GM23338 (cell line): ENCODE measurements around the gene MORN2. TPM values are rescaled to one million over a fixed set of nuclear protein-coding genes. Genes with fewer than 3 reads are reported as not detected.
"Not testable (repeated sequence)": the region's sequence is repeated elsewhere in the genome, so short reads cannot be mapped to it uniquely, and the experiment has no call there.

Experiments used
- ATAC-seq: fragments of 200-7000 bp; cut with Tn5 transposase; 3 replicates; pipeline ENCODE4 v1.9.1; 2020
- DNase-seq: peaks from one replicate; pipeline ENCODE4 v3.0.0-alpha.2; 2015; ENCODE audit warnings: low spot score
- H2AFZ ChIP-seq: fragments of 200-600 bp; sonication (generic); 2 replicates; pipeline ENCODE4 v1.8.0; 2016; ENCODE audit warnings: antibody characterized with exemption, mild to moderate bottlenecking, moderate library complexity
- H3F3A ChIP-seq: fragments of 200-600 bp; sonication (generic); replicated peaks from 2 replicates; pipeline ENCODE4 v1.8.0; 2017; ENCODE audit warnings: antibody characterized with exemption, mixed run types, low read depth
- H3K27ac ChIP-seq: fragments of 200-600 bp; sonication (generic); 2 replicates; pipeline ENCODE4 v1.6.1; 2016; ENCODE audit warnings: low read depth
- H3K27me3 ChIP-seq: fragments of 200-600 bp; sonication (generic); 2 replicates; pipeline ENCODE4 v1.8.0; 2016; ENCODE audit warnings: mild to moderate bottlenecking, mixed run types, moderate library complexity; ENCODE audit not compliant: insufficient read depth
- H3K36me3 ChIP-seq: fragments of 200-600 bp; sonication (generic); 2 replicates; pipeline ENCODE4 v1.8.0; 2016; ENCODE audit warnings: mild to moderate bottlenecking; ENCODE audit not compliant: insufficient read depth
- H3K4me1 ChIP-seq: fragments of 200-600 bp; sonication (generic); 2 replicates; pipeline ENCODE4 v1.8.0; 2016; ENCODE audit warnings: mild to moderate bottlenecking, moderate library complexity; ENCODE audit not compliant: insufficient read depth
- H3K4me2 ChIP-seq: fragments of 200-600 bp; sonication (generic); 2 replicates; pipeline ENCODE4 v1.7.1; 2017; ENCODE audit warnings: mixed run types
- H3K4me3 ChIP-seq: fragments of 200-600 bp; sonication (generic); 2 replicates; pipeline ENCODE4 v1.6.1; 2016; ENCODE audit warnings: mixed run types
- H3K79me2 ChIP-seq: fragments of 200-600 bp; sonication (generic); replicated peaks from 2 replicates; pipeline ENCODE4 v1.8.0; 2017; ENCODE audit warnings: mild to moderate bottlenecking; ENCODE audit not compliant: insufficient read depth
- H3K9me2 ChIP-seq: fragments of 200-600 bp; sonication (generic); 2 replicates; pipeline ENCODE4 v1.8.0; 2017; ENCODE audit not compliant: insufficient read depth
- H4K20me1 ChIP-seq: fragments of 200-600 bp; sonication (generic); replicated peaks from 2 replicates; pipeline ENCODE4 v1.8.0; 2017; ENCODE audit warnings: mild to moderate bottlenecking; ENCODE audit not compliant: insufficient read depth
- H3K27ac Mint-ChIP-seq: 2 replicates; pipeline ENCODE4 v1.8.0; 2020; ENCODE audit warnings: inconsistent platforms, mild to moderate bottlenecking, moderate library complexity, mixed read lengths
- H3K27me3 Mint-ChIP-seq: 3 replicates; pipeline ENCODE4 v1.8.0; 2022; ENCODE audit warnings: low read depth, mild to moderate bottlenecking, moderate library complexity, mixed read lengths, inconsistent platforms; ENCODE audit not compliant: insufficient read depth, poor library complexity
- H3K36me3 Mint-ChIP-seq: 3 replicates; pipeline ENCODE4 v1.8.0; 2021; ENCODE audit warnings: low read depth, mild to moderate bottlenecking, inconsistent platforms, moderate library complexity, mixed read lengths
- H3K4me1 Mint-ChIP-seq: 3 replicates; pipeline ENCODE4 v1.8.0; 2020; ENCODE audit warnings: mild to moderate bottlenecking, inconsistent platforms, mixed read lengths
- H3K4me3 Mint-ChIP-seq: 3 replicates; pipeline ENCODE4 v1.8.0; 2021; ENCODE audit warnings: moderate library complexity, mild to moderate bottlenecking, inconsistent platforms, mixed read lengths
- H3K9me3 Mint-ChIP-seq: 3 replicates; pipeline ENCODE4 v1.8.0; 2020; ENCODE audit warnings: moderate library complexity, mild to moderate bottlenecking, inconsistent platforms, mixed read lengths
- CREB1 ChIP-seq: fragments of 250-450 bp; sonication (Bioruptor Pico); IDR thresholded peaks from 2 replicates; pipeline ENCODE4 v1.5.0; 2020; ENCODE audit warnings: low read depth, mild to moderate bottlenecking, moderate library complexity
- POLR2AphosphoS5 ChIP-seq: IDR thresholded peaks from 2 replicates; pipeline ENCODE4 v1.6.1; 2016; ENCODE audit warnings: antibody characterized with exemption, low read depth
- long read RNA-seq: library from polyadenylated mRNA; unstranded; transcript quantifications from one replicate; pipeline ENCODE4 v2.0.0, GENCODE V29; 2020; ENCODE audit not compliant: unreplicated experiment
- polyA plus RNA-seq: library from polyadenylated mRNA; unstranded; fragments of >200 nt; fragmentation: Nextera tagmentation; extraction: Ambion mirVana; gene quantifications from 2 replicates; pipeline ENCODE4 v1.2.1, GENCODE V29; 2016
- total RNA-seq: library from RNA; depleted of rRNA; stranded (reverse); fragments of >200 nt; shearing (Covaris generic); gene quantifications from 2 replicates; pipeline ENCODE4 v1.2.3, GENCODE V29; 2014; rRNA removed
- TF ChIP-seq, protein P1 (sequence below): IDR thresholded peaks from 2 replicates; pipeline ENCODE4 v1.6.1; 2016; ENCODE audit warnings: antibody characterized with exemption
- TF ChIP-seq, protein P2 (sequence below), 2 experiments: fragments of 200-600 bp in 1 of 2; sonication (generic) in 1 of 2; conservative IDR thresholded peaks; 2 replicates each; pipeline versions ENCODE4 v1.5.1 to v1.6.1; 2016 to 2017; ENCODE audit warnings: antibody characterized with exemption in 2 of 2, low read depth in 2 of 2, mild to moderate bottlenecking in 2 of 2, moderate library complexity in 1 of 2
- TF ChIP-seq, protein P3 (sequence below): IDR thresholded peaks from one replicate; pipeline ENCODE4 v1.6.1; 2018; ENCODE audit warnings: antibody characterized with exemption; ENCODE audit not compliant: unreplicated experiment

Gene MORN2
- total RNA-seq, result 5.9 and 7.6 TPM in 2 replicates
- polyA plus RNA-seq, result 45.2 and 47.8 TPM in 2 replicates
- long read RNA-seq, transcript MORN2-201 (5 exons, 739 nt), result major isoform, 9 of 9 reads
- long read RNA-seq, partial matches to known transcripts, result 0 of 9 reads
- long read RNA-seq, other reads (novel, unspliced or antisense), result 0 of 9 reads

DNA sequence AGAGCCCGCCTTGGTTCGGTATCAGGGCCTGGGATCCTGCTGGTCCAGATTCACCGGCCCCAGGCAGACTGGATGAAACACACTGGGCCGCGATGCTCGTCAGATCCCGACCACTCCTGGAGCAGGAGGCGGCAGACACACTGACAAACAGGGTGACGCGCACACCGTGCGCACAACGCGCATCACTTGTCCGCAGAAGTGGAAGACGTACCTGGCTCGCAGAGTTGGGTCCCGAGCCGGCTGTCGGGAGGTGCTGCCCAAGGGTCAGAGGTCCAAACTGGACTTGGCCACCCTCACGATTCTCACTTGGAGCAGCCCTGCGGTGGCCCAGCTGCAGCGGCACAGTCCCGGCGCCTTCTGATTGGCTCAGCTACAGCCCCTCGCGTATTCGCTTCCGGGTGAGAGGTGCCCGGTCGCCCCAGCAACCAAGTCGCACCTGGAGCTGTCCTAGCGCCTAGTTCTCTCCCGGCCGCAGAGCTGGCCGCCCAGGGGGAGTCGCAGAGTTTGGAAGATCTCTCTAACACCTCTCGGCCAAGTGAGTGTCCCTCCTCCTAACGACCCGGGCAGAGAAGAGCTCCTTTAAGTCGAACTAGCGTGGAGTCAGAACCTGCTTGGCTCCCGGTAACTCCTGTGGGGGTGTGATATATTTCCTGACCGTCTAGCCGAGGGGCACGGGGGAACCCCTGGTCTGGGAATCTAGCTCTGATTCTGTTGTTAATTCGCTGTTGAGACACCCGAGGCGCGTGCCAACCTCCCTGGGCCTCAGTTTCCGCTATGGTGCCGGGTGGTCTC is at the start of gene MORN2, which contains the start of gene DHX57:
Gene MORN2 (plus strand): TSS at position 401 of the 792 bp plus-strand sequence.
Gene DHX57 (minus strand): TSS at position 359 of the 792 bp plus-strand sequence. CDS start 7,529 bp downstream, outside the sequence.
- peak within 1 kb of the TSS; percentile 86 for H3K27ac Mint-ChIP-seq
- peaks cover 3% of the 10 kb centered on the region for H3K36me3 Mint-ChIP-seq
- H3K9me2 ChIP-seq, result no peaks in the 10 kb centered on the region
- DNase-seq, result peak; percentile 92
- H3K4me3 ChIP-seq, result peak within 1 kb of the TSS; percentile 94
- no peaks in the 10 kb centered on the region for H3K36me3 ChIP-seq
- peak within 1 kb of the TSS; percentile 99 for H2AFZ ChIP-seq
- peaks cover 2% of the 10 kb centered on the region; the same call in 1 of the 3 replicates for H3K9me3 Mint-ChIP-seq
- no peaks in the 10 kb centered on the region for H3K27me3 ChIP-seq
- H3K27ac ChIP-seq, result no peak within 1 kb of the TSS; the same call in 1 of the 2 replicates
- peaks cover 8% of the 10 kb centered on the region for H3K4me1 ChIP-seq
- peak within 1 kb of the TSS; percentile 94 for H3K4me3 Mint-ChIP-seq
- peaks cover 16% of the 10 kb centered on the region for H3K4me1 Mint-ChIP-seq
- peaks cover 46% of the 10 kb centered on the region for H3K79me2 ChIP-seq
- ATAC-seq, result peak; percentile 99
- H3F3A ChIP-seq, result no peaks in the 10 kb centered on the region; the same call in 1 of the 2 replicates
- H3K27me3 Mint-ChIP-seq, result peaks cover 2% of the 10 kb centered on the region
- H4K20me1 ChIP-seq, result no peaks in the 10 kb centered on the region
- H3K4me2 ChIP-seq, result peak within 1 kb of the TSS; percentile 96
- TF ChIP-seq POLR2AphosphoS5 (peak; percentile 77), CREB1 (CRISPR knock-in tag) (peak; percentile 73)
- TF ChIP-seq, protein P1, sequence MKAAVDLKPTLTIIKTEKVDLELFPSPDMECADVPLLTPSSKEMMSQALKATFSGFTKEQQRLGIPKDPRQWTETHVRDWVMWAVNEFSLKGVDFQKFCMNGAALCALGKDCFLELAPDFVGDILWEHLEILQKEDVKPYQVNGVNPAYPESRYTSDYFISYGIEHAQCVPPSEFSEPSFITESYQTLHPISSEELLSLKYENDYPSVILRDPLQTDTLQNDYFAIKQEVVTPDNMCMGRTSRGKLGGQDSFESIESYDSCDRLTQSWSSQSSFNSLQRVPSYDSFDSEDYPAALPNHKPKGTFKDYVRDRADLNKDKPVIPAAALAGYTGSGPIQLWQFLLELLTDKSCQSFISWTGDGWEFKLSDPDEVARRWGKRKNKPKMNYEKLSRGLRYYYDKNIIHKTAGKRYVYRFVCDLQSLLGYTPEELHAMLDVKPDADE, result peak; percentile 59; the same call in 1 of the 2 replicates
- TF ChIP-seq, protein P2, sequence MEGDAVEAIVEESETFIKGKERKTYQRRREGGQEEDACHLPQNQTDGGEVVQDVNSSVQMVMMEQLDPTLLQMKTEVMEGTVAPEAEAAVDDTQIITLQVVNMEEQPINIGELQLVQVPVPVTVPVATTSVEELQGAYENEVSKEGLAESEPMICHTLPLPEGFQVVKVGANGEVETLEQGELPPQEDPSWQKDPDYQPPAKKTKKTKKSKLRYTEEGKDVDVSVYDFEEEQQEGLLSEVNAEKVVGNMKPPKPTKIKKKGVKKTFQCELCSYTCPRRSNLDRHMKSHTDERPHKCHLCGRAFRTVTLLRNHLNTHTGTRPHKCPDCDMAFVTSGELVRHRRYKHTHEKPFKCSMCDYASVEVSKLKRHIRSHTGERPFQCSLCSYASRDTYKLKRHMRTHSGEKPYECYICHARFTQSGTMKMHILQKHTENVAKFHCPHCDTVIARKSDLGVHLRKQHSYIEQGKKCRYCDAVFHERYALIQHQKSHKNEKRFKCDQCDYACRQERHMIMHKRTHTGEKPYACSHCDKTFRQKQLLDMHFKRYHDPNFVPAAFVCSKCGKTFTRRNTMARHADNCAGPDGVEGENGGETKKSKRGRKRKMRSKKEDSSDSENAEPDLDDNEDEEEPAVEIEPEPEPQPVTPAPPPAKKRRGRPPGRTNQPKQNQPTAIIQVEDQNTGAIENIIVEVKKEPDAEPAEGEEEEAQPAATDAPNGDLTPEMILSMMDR (conservative IDR thresholded peaks at IDR 0.05; ENCODE audit: low read depth in 2 of 2), result no peak
- TF ChIP-seq, protein P3, sequence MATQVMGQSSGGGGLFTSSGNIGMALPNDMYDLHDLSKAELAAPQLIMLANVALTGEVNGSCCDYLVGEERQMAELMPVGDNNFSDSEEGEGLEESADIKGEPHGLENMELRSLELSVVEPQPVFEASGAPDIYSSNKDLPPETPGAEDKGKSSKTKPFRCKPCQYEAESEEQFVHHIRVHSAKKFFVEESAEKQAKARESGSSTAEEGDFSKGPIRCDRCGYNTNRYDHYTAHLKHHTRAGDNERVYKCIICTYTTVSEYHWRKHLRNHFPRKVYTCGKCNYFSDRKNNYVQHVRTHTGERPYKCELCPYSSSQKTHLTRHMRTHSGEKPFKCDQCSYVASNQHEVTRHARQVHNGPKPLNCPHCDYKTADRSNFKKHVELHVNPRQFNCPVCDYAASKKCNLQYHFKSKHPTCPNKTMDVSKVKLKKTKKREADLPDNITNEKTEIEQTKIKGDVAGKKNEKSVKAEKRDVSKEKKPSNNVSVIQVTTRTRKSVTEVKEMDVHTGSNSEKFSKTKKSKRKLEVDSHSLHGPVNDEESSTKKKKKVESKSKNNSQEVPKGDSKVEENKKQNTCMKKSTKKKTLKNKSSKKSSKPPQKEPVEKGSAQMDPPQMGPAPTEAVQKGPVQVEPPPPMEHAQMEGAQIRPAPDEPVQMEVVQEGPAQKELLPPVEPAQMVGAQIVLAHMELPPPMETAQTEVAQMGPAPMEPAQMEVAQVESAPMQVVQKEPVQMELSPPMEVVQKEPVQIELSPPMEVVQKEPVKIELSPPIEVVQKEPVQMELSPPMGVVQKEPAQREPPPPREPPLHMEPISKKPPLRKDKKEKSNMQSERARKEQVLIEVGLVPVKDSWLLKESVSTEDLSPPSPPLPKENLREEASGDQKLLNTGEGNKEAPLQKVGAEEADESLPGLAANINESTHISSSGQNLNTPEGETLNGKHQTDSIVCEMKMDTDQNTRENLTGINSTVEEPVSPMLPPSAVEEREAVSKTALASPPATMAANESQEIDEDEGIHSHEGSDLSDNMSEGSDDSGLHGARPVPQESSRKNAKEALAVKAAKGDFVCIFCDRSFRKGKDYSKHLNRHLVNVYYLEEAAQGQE, result peak; percentile 37

DNA sequence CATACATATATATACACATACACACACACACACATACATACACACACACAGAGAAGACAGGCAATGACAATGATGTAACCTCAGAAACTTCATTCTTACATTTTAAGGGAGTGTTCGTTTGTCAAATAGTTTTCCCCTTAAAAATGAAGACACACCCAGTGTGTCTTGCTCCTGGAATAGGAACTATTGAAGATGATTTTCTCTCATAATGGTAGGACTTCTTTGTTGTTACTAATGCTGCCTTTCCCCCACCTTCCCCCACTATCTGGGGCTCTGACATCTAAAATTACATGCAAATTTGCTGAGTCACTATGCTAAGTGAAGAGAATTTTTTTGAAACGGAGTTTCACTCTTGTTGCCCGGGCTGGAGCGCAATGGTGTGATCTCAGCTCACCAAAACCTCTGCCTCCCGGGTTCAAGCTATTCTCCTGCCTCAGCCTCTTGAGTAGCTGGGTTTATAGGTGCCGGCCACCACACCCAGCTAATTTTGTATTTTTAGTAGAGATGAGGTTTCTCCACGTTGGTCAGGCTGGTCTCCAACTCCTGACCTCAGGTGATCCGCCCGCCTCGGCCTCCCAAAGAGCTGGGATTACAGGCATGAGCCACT is 48.1 kb upstream of the MORN2 start:
- not testable (repeated sequence) for H3K4me1 Mint-ChIP-seq, H2AFZ ChIP-seq, H3K27me3 Mint-ChIP-seq, H3K9me3 Mint-ChIP-seq, H3K4me1 ChIP-seq, H3K79me2 ChIP-seq, H4K20me1 ChIP-seq, H3K4me2 ChIP-seq, H3K4me3 ChIP-seq, H3F3A ChIP-seq, H3K27me3 ChIP-seq, H3K4me3 Mint-ChIP-seq, ATAC-seq, H3K27ac ChIP-seq, H3K9me2 ChIP-seq
- Mint-ChIP-seq H3K36me3 (peaks cover 26% of the 10 kb centered on the region), H3K27ac (peak overlapping the region; percentile 85)
- H3K36me3 ChIP-seq, result peaks cover 26% of the 10 kb centered on the region
- DNase-seq, result peak; percentile 15
